Loucy (cell line): ENCODE results near the gene UPF2.

Experiments
- H2AFZ ChIP-seq: fragments of 200-600 bp; sonication (generic); 2 replicates; pipeline ENCODE4 v1.6.0; 2016; ENCODE audit warnings: antibody characterized with exemption, mild to moderate bottlenecking, low read length, moderate library complexity
- H3F3A ChIP-seq: fragments of 200-600 bp; 2 replicates; pipeline ENCODE4 v1.6.0; 2016; ENCODE audit warnings: antibody characterized with exemption, low read depth, mild to moderate bottlenecking
- H3K27me3 ChIP-seq: fragments of 200-600 bp; sonication (generic); 2 replicates; pipeline ENCODE4 v1.6.1; 2014; ENCODE audit warnings: low read length, mild to moderate bottlenecking; ENCODE audit not compliant: insufficient read depth, poor library complexity, severe bottlenecking
- H3K36me3 ChIP-seq: fragments of 200-600 bp; sonication (generic); 2 replicates; pipeline ENCODE4 v1.6.1; 2016; ENCODE audit warnings: low read length; ENCODE audit not compliant: insufficient read depth
- H3K4me1 ChIP-seq: fragments of 200-600 bp; sonication (generic); 2 replicates; pipeline ENCODE4 v1.5.1; 2014; ENCODE audit warnings: low read length, mild to moderate bottlenecking; ENCODE audit not compliant: insufficient read depth, poor library complexity, severe bottlenecking
- H3K4me2 ChIP-seq: fragments of 200-600 bp; sonication (generic); 2 replicates; pipeline ENCODE4 v1.6.0; 2014; ENCODE audit warnings: antibody characterized with exemption, low read length, low read depth, mild to moderate bottlenecking; ENCODE audit not compliant: poor library complexity, severe bottlenecking
- H3K4me3 ChIP-seq: fragments of 200-600 bp; sonication (generic); 2 replicates; pipeline ENCODE4 v1.5.1; 2014; ENCODE audit warnings: low read length, mild to moderate bottlenecking, mixed read lengths; ENCODE audit not compliant: poor library complexity, severe bottlenecking
- H3K79me2 ChIP-seq: fragments of 200-600 bp; sonication (generic); 2 replicates; pipeline ENCODE4 v1.6.1; 2014; ENCODE audit warnings: low read length; ENCODE audit not compliant: insufficient read depth
- H3K9ac ChIP-seq: fragments of 200-600 bp; sonication (generic); 2 replicates; pipeline ENCODE4 v1.6.0; 2014; ENCODE audit warnings: mild to moderate bottlenecking, low read depth, low read length, moderate library complexity; ENCODE audit not compliant: poor library complexity, severe bottlenecking
- H3K9me2 ChIP-seq: fragments of 200-600 bp; sonication (generic); replicated peaks from 2 replicates; pipeline ENCODE4 v1.6.1; 2016; ENCODE audit warnings: low read depth, low read length, mixed read lengths
- H3K9me3 ChIP-seq: fragments of 200-600 bp; sonication (generic); 2 replicates; pipeline ENCODE4 v1.6.1; 2014; ENCODE audit warnings: mild to moderate bottlenecking, antibody characterized with exemption, low read length, low read depth; ENCODE audit not compliant: insufficient read depth
- H4K20me1 ChIP-seq: fragments of 200-600 bp; sonication (generic); 2 replicates; pipeline ENCODE4 v1.6.0; 2014; ENCODE audit warnings: antibody characterized with exemption, low read length, mild to moderate bottlenecking; ENCODE audit not compliant: insufficient read depth, poor library complexity, severe bottlenecking
- EZH2phosphoT487 ChIP-seq: fragments of 200-600 bp; IDR thresholded peaks from 2 replicates; pipeline ENCODE4 v1.6.1; 2018; ENCODE audit warnings: antibody characterized with exemption, mild to moderate bottlenecking, moderate library complexity, borderline replicate concordance
- TF ChIP-seq, protein P1 (sequence below): fragments of 200-600 bp; sonication (generic); conservative IDR thresholded peaks from 2 replicates; pipeline ENCODE4 v1.5.1; 2014; ENCODE audit warnings: mild to moderate bottlenecking, antibody characterized with exemption, low read length

Gene UPF2

DNA sequence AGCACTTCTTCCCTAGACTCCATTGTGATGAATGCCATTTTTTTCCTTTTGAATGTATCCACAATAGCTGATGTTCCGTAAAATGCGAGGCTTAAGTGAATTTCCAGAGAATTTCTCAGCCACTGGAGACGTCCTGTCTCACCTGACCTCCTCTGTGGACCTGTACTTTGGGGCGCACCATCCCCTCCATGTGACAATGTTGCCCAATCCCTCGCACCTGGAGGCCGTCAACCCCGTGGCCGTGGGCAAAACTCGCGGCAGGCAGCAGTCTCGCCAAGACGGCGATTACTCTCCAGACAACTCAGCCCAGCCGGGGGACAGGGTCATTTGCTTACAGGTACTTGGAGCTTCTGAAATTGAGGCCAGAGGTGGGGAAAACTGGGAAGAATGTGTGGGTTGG, 46.3 kb upstream of the UPF2 start:
- H4K20me1 ChIP-seq: no peaks in the 10 kb centered on the region
- no peaks in the 10 kb centered on the region for H3K27me3 ChIP-seq
- no peak for TF ChIP-seq EZH2phosphoT487
- TF ChIP-seq, protein P1, sequence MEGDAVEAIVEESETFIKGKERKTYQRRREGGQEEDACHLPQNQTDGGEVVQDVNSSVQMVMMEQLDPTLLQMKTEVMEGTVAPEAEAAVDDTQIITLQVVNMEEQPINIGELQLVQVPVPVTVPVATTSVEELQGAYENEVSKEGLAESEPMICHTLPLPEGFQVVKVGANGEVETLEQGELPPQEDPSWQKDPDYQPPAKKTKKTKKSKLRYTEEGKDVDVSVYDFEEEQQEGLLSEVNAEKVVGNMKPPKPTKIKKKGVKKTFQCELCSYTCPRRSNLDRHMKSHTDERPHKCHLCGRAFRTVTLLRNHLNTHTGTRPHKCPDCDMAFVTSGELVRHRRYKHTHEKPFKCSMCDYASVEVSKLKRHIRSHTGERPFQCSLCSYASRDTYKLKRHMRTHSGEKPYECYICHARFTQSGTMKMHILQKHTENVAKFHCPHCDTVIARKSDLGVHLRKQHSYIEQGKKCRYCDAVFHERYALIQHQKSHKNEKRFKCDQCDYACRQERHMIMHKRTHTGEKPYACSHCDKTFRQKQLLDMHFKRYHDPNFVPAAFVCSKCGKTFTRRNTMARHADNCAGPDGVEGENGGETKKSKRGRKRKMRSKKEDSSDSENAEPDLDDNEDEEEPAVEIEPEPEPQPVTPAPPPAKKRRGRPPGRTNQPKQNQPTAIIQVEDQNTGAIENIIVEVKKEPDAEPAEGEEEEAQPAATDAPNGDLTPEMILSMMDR: no peak
- H3K79me2 ChIP-seq: no peaks in the 10 kb centered on the region
- no peaks in the 10 kb centered on the region for H3K9me3 ChIP-seq
- H3K9me2 ChIP-seq: no peaks in the 10 kb centered on the region
- no peaks in the 10 kb centered on the region for H3F3A ChIP-seq
- H3K9ac ChIP-seq: no peak overlapping the region
- no peak overlapping the region for H3K4me3 ChIP-seq
- no peak overlapping the region for H3K4me2 ChIP-seq
- H3K4me1 ChIP-seq: no peaks in the 10 kb centered on the region
- no peaks in the 10 kb centered on the region for H3K36me3 ChIP-seq
- no peak overlapping the region for H2AFZ ChIP-seq

DNA sequence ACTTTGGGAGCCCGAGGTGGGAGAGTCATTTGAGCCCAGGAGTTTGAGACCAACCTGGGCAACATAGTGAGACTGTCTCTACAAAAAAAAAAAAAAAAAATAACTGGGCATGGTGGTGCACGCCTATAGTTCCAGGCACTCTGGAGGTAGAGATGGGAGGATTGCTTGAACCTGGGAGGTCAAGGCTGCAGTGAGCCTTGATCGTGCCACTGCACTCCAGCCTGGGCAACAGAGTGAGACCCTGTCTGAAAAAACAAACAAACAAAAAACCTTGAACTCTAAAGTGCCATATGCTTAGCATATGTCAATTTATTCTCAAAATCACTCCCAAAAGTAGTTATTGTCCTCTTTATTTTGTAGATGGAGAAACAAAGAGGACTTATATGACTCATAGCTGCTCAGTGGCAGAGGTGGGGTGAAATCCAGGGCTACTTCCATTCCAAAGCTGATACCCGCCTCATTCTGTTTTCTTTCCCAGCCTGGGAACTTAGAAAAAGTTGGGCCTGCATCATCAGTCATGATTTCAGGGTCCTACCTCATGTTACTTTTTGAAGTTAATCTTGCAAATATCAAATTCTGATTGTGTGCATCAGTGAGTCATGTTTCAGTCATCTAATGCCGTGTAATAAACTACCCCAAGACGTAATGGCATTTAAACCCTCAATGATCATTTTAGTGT, 39.4 kb upstream of the UPF2 start:
- no peaks in the 10 kb centered on the region for H3F3A ChIP-seq
- no peaks in the 10 kb centered on the region for H3K9me2 ChIP-seq
- no peaks in the 10 kb centered on the region for H3K79me2 ChIP-seq
- H2AFZ ChIP-seq: no peak overlapping the region
- H3K4me3 ChIP-seq: no peak overlapping the region
- H3K9ac ChIP-seq: no peak overlapping the region
- no peaks in the 10 kb centered on the region for H4K20me1 ChIP-seq
- H3K36me3 ChIP-seq: no peaks in the 10 kb centered on the region
- no peaks in the 10 kb centered on the region for H3K27me3 ChIP-seq
- H3K9me3 ChIP-seq: no peaks in the 10 kb centered on the region
- H3K4me2 ChIP-seq: no peak overlapping the region
- H3K4me1 ChIP-seq: no peaks in the 10 kb centered on the region
- no peak for TF ChIP-seq EZH2phosphoT487

DNA sequence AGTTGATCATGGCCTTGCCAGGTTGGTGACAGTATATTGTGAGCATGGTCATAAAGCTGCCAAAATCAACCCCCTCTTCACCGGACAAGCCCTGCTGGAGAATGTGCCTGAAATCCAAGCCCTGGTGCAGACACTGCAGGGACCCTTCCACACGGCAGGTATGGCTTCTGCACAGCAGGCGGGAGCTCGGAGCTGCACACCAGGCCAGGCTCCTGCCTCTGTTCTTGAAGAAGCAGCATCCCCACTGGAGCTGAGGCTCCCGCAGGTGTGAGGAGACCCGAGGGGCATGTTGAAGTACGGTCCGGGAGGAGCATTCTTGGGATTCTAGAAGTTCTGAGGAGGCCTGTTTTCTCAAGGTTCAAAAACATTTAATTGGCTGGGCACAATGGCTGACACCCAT, 38.9 kb upstream of the UPF2 start:
- Histone ChIP-seq H3K4me1 (no peaks in the 10 kb centered on the region), H2AFZ (no peak overlapping the region), H3K36me3 (no peaks in the 10 kb centered on the region), H4K20me1 (no peaks in the 10 kb centered on the region), H3K79me2 (no peaks in the 10 kb centered on the region), H3K9ac (no peak overlapping the region), H3K4me2 (no peak overlapping the region), H3K9me3 (no peaks in the 10 kb centered on the region), H3K27me3 (no peaks in the 10 kb centered on the region), H3K4me3 (no peak overlapping the region), H3F3A (no peaks in the 10 kb centered on the region), H3K9me2 (no peaks in the 10 kb centered on the region)
- TF ChIP-seq, protein P1: no peak
- no peak for TF ChIP-seq EZH2phosphoT487

DNA sequence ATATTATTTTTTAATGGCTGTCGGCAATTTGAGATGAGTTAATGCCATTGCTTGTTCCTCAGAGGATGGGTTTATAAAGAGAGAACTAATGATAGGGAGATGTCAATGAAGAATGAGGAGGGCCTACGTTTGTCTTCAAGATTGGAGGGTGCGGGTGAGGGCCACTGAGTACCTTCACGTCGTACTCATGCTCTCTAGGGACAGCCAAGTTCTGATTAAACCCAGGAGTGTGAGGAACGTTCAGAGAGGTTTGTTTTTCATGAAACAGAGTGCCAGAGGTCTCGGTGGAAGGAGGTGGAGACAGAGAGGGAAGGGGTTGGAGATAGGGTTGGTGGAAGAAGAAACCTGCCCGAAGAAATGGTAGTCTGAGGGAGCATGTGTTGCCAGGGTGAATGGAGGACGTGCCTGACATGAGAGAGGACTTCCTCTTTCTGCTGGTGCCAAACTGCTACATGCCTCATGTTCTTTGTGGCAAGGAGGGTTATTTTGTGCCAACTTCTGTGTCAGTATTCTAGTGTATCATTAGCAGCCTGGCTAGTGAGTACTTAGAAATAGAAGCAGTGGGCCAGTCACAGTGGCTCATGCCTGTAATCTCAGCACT, 35.1 kb upstream of the UPF2 start:
- Histone ChIP-seq H3K4me1 (no peaks in the 10 kb centered on the region), H3K4me2 (no peak overlapping the region), H3K79me2 (no peaks in the 10 kb centered on the region), H3K9me3 (no peaks in the 10 kb centered on the region), H3K27me3 (no peaks in the 10 kb centered on the region), H3K4me3 (no peak overlapping the region), H2AFZ (no peak overlapping the region), H4K20me1 (no peaks in the 10 kb centered on the region), H3K9ac (no peak overlapping the region), H3K36me3 (no peaks in the 10 kb centered on the region), H3K9me2 (no peaks in the 10 kb centered on the region), H3F3A (no peaks in the 10 kb centered on the region)
- TF ChIP-seq, protein P1: no peak
- TF ChIP-seq EZH2phosphoT487: no peak
